Endothelial cell (in vitro differentiated cells): ENCODE results near the gene GLI3. TPM values are rescaled to one million over a fixed set of nuclear protein-coding genes. Genes with fewer than 3 reads are reported as not detected.

Source experiments
- DNase-seq: peaks from one replicate; pipeline ENCODE4 v3.0.0; 2021; ENCODE audit warnings: low spot score
- H3K27ac Mint-ChIP-seq: one replicate; pipeline ENCODE4 v1.8.0; 2021; ENCODE audit warnings: mixed read lengths, inconsistent platforms; ENCODE audit not compliant: unreplicated experiment
- H3K27me3 Mint-ChIP-seq: one replicate; pipeline ENCODE4 v1.8.0; 2021; ENCODE audit warnings: mild to moderate bottlenecking, moderate library complexity, mixed read lengths, inconsistent platforms; ENCODE audit not compliant: unreplicated experiment
- H3K36me3 Mint-ChIP-seq: one replicate; pipeline ENCODE4 v1.8.0; 2021; ENCODE audit warnings: mild to moderate bottlenecking, low read depth, mixed read lengths, inconsistent platforms; ENCODE audit not compliant: unreplicated experiment
- H3K4me1 Mint-ChIP-seq: one replicate; pipeline ENCODE4 v1.8.0; 2021; ENCODE audit warnings: mild to moderate bottlenecking, mixed read lengths, inconsistent platforms; ENCODE audit not compliant: unreplicated experiment
- H3K4me3 Mint-ChIP-seq: one replicate; pipeline ENCODE4 v1.8.0; 2021; ENCODE audit warnings: mild to moderate bottlenecking, mixed read lengths, inconsistent platforms; ENCODE audit not compliant: unreplicated experiment
- H3K9me3 Mint-ChIP-seq: one replicate; pipeline ENCODE4 v1.8.0; 2021; ENCODE audit warnings: mixed read lengths, inconsistent platforms; ENCODE audit not compliant: unreplicated experiment
- CTCF ChIP-seq: fragments of 200-600 bp; sonication (generic); IDR thresholded peaks from one replicate; pipeline ENCODE4 v1.5.0; 2021; ENCODE audit warnings: antibody characterized with exemption; ENCODE audit not compliant: unreplicated experiment
- total RNA-seq: library from RNA; stranded (reverse); fragmentation: NEBNext Ultra II Directional; extraction: Animal tissue kit (Norgen Biotek cat#: 25700); gene quantifications from one replicate; pipeline ENCODE4 v1.2.1, GENCODE V29; 2021; ENCODE audit not compliant: unreplicated experiment

Gene GLI3
- total RNA-seq, 1 donor from 2014 or later, result 24.9 TPM

GRCh38 chr7:42103020-42103419 is 134.0 kb downstream of the GLI3 start:
- Mint-ChIP-seq H3K27ac (no peak overlapping the region), H3K9me3 (no peaks in the 10 kb centered on the region), H3K4me1 (peaks cover 18% of the 10 kb centered on the region), H3K27me3 (peaks cover 5% of the 10 kb centered on the region), H3K36me3 (no peaks in the 10 kb centered on the region), H3K4me3 (no peak overlapping the region)
- DNase-seq, result no peak
- TF ChIP-seq CTCF, result no peak

- DNase-seq, result no peak
- H3K4me1 Mint-ChIP-seq, result peaks cover 18% of the 10 kb centered on the region
- no peaks in the 10 kb centered on the region for H3K36me3 Mint-ChIP-seq
- no peak overlapping the region for H3K4me3 Mint-ChIP-seq
- TF ChIP-seq CTCF, result no peak
- no peak overlapping the region for H3K27ac Mint-ChIP-seq
- H3K9me3 Mint-ChIP-seq, result no peaks in the 10 kb centered on the region
- peaks cover 5% of the 10 kb centered on the region for H3K27me3 Mint-ChIP-seq
Measured at GRCh38 chr7:42102301-42102700, 134.7 kb downstream of the GLI3 start.

- Mint-ChIP-seq H3K4me3 (no peak overlapping the region), H3K27ac (no peak overlapping the region), H3K27me3 (peaks cover 6% of the 10 kb centered on the region), H3K36me3 (peaks cover 4% of the 10 kb centered on the region), H3K9me3 (no peaks in the 10 kb centered on the region), H3K4me1 (peaks cover 34% of the 10 kb centered on the region)
- DNase-seq, result no peak
- no peak for TF ChIP-seq CTCF
Measured at GRCh38 chr7:42100156-42100508, 136.9 kb downstream of the GLI3 start.

- Mint-ChIP-seq H3K9me3 (no peaks in the 10 kb centered on the region), H3K27ac (no peak overlapping the region), H3K4me3 (no peak overlapping the region), H3K36me3 (peaks cover 4% of the 10 kb centered on the region), H3K4me1 (peaks cover 36% of the 10 kb centered on the region), H3K27me3 (peaks cover 6% of the 10 kb centered on the region)
- no peak for DNase-seq
- TF ChIP-seq CTCF, result no peak
Measured at GRCh38 chr7:42099470-42100155, 137.4 kb downstream of the GLI3 start.

- H3K36me3 Mint-ChIP-seq, result peaks cover 4% of the 10 kb centered on the region
- peaks cover 36% of the 10 kb centered on the region for H3K4me1 Mint-ChIP-seq
- H3K4me3 Mint-ChIP-seq, result no peak overlapping the region
- H3K27me3 Mint-ChIP-seq, result peaks cover 6% of the 10 kb centered on the region
- no peak overlapping the region for H3K27ac Mint-ChIP-seq
- no peaks in the 10 kb centered on the region for H3K9me3 Mint-ChIP-seq
- TF ChIP-seq CTCF, result no peak
- no peak for DNase-seq
Measured at GRCh38 chr7:42099066-42099465, 137.9 kb downstream of the GLI3 start.
